NCI-H2171 treated with DMSO at 0.1 percent for 48 hours (cell line): ENCODE measurements around the gene FLYWCH2.
A peak's percentile ranks its signal among the peaks of the same experiment; 100 is the strongest.
"Not testable (repeated sequence)": the region's sequence is repeated elsewhere in the genome, so short reads cannot be mapped to it uniquely, and the experiment has no call there.

Experiments
- DNase-seq: peaks from one replicate; lab custom pipeline; 2025; lab: John Stamatoyannopoulos, UW

The FLYWCH2 gene

GRCh38 chr16:2914233-2914632 is 31.2 kb downstream of the FLYWCH2 start:
- DNase-seq = no peak

DNA sequence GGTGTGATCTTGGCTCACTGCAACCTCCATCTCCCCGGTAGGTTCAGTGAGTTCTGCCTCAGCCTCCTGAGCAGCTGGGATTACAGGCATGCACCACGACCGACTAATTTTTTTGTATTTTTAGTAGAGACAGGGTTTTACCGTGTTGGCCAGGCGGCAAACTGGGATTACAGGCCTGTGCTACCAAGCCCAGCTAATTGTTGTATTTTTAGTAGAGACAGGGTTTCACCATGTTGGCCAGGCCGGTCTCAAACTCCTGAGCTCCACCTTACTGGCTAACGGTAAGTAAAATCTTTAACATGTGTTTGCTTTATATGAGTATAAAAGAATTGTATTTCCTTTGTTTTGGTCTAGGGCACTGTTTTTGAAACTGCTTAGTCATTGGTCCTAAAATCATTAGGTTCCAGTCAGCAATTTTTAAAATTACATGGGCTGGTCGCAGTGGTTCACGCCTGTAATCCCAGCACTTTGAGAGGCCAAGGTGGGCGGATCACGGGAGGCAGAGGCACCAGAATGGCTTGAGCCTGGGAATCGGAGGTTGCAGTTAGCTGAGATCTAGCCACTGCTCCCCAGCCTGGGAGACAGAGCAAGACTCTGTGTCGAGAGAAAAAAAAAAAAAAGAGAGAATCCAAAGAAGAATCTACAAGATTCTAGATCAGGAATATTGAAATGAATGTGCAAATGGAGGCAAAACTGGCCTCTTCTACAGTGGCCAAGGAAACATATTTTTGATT is 32.3 kb downstream of the FLYWCH2 start:
- DNase-seq = no peak

DNA sequence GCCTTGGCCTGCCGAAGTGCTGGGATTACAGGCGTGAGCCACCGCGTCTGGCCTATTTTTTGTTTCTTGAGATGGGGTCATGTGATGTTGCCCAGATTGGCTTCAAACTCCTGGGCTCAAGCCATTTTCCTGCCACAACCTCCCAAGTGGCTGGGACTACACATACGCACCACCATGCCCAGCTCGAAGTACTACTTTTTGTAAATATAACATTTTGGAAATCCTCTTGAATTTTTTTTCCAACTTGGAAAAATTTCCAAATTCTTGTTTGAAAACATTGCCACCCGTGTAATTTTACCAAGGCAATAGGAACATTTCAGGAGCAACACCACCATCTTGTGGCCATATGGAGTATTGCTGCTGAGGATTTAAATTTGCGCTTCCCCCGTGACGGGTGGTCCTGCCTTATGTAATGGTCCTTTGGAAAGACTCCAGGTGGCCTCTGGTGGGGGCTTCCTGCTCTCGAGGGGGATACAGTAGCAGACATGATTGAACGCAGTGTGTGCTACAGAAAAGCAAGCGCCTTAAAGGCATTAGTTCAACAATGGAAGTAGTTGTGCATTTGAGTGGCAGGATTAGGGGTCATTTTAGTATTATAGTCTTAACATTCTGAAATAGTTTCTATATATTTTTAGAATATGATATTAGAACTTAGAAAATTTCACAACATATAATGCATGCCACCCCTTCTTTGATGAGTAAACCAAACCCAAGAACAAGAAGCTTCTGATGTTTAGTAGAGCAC is 36.7 kb downstream of the FLYWCH2 start:
- DNase-seq = peak; percentile 78

DNA sequence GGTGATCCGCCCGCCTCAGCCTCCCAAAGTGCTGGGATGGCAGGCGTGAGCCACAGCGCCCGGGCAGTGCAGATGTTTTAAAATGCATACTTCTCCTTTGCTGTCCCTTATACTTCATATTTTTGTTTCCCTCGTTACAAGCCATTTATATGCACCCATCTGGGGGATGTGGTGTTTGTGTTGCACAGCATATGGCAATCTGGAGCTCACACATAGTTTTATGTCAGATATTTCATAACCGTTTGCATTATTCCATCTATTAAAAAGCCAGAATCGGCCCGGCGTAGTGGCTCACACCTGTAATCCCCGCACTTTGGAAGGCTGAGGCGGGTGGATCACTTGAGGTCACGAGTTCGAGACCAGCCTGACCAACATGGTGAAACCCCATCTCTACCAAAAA is 40.5 kb downstream of the FLYWCH2 start:
- DNase-seq = no peak

GRCh38 chr16:2924901-2925755 is 42.1 kb downstream of the FLYWCH2 start:
- DNase-seq = peak; percentile 41

GRCh38 chr16:2925951-2926649 is 43.1 kb downstream of the FLYWCH2 start:
- no peak for DNase-seq

GRCh38 chr16:2926650-2926999 is 43.6 kb downstream of the FLYWCH2 start:
- DNase-seq = no peak

- peak; percentile 85 for DNase-seq
Measured at GRCh38 chr16:2927010-2927646, 44.1 kb downstream of the FLYWCH2 start.

DNA sequence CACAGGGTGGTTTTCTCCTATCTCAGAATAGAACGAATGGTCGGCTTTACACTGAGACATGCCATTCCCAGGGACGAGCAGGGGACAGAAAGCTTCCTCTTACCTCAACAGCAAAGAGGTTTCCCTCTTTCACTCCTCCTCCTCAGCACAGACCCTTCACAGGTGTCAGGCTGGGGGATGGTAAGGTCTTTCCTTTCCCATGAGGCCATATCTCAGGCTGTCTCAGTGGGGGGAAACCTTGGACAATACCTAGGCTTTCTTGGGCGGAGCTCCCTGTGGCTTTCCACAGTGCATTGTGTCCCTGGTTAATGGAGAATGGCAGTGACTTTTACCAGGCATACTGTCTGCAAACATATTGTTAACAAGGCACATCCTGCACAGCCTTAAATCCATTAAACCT is 45.1 kb downstream of the FLYWCH2 start:
- DNase-seq = not testable (repeated sequence)

GRCh38 chr16:2928796-2929195 is 45.8 kb downstream of the FLYWCH2 start:
- DNase-seq = no peak

DNA sequence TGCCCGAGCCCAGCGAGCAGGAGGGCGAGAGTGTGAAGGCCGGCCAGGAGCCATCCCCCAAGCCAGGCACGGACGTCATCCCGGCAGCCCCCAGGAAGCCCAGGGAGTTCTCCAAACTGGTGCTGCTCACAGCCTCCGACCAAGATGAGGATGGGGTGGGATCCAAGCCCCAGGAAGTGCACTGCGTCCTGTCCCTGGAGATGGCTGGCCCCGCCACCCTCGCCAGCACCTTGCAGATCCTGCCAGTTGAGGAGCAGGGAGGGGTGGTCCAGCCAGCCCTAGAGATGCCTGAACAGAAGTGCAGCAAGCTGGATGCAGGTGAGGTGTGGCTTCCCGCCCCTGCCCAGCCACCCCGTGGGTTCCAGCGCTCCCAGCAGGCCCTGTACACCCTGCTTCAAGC is 46.7 kb downstream of the FLYWCH2 start:
- DNase-seq = no peak

DNA sequence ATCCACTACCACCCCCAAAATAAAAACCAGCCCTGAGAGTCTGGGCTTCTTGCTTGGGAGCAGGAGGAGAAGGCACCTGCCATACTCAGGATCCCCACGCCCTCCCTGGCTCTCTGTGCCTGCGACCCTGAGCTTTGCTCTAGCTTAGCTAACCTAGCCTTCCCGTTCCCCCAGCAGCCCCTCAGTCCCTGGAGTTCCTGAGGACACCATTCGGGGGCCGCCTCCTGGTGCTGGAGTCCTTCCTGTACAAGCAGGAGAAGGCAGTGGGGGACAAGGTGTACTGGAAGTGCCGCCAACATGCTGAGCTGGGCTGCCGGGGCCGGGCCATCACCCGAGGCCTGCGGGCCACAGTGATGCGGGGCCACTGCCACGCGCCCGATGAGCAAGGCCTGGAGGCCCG is 47.2 kb downstream of the FLYWCH2 start:
- DNase-seq = no peak

GRCh38 chr16:2931231-2931914 is 48.4 kb downstream of the FLYWCH2 start:
- not testable (repeated sequence) for DNase-seq

GRCh38 chr16:2933136-2933535 is 50.1 kb downstream of the FLYWCH2 start:
- DNase-seq = no peak

DNA sequence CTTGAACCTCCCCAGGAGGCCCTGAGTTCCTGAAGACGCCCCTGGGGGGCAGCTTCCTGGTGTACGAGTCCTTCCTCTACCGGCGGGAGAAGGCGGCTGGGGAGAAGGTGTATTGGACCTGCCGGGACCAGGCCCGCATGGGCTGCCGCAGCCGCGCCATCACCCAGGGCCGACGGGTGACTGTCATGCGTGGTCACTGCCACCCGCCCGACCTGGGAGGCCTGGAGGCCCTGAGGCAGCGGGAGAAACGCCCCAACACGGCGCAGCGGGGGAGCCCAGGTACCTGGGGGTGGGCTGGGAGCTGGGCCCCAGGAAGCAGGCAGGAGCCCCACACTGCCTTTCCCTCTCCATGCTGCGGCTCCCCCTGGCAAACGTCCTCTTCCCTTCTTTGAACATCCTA is 50.7 kb downstream of the FLYWCH2 start:
- no peak for DNase-seq

- DNase-seq = no peak
Measured at GRCh38 chr16:2934450-2934849, 51.4 kb downstream of the FLYWCH2 start.

DNA sequence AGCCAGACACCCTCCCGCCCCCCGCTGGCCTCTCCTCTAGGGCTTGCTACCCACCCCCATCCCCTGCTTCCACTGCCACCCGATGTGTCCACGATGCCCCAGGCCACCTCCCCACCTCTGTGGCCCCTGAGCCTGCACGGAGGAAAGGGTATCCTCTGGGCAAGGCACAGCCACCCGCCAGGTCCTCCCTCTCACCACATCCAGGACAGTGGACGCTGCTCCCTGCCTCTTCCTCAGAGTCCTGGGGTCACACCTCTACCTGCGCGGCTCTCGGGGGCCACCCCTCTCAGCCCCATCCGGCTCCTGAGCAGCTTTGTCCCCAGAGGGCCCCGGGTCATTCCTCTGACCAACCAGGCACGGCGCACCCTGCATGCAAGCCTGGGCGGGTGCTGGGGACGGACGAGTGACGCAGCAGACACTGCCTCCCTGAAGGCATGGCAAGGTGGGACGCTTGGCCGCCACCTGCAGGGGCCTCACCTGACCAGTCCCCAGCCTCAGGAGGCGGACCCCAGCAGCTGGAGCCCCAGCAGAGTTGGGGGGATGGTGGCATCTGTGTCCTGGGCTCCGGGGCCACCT is 53.5 kb downstream of the FLYWCH2 start:
- no peak for DNase-seq

DNA sequence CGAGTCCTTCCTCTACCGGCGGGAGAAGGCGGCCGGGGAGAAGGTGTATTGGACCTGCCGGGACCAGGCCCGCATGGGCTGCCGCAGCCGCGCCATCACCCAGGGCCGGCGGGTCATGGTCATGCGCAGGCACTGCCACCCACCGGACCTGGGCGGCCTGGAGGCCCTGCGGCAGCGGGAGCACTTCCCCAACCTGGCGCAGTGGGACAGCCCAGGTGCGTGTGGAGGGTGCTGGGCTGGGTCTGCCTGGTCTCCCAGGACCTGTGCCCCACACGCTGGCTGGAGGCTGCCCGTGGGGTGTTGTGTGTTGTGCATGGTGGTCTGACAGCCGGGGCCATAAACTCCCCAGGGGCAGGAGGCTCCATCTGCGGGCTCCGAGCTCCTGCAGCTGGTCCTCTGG is 54.2 kb downstream of the FLYWCH2 start:
- DNase-seq = no peak

DNA sequence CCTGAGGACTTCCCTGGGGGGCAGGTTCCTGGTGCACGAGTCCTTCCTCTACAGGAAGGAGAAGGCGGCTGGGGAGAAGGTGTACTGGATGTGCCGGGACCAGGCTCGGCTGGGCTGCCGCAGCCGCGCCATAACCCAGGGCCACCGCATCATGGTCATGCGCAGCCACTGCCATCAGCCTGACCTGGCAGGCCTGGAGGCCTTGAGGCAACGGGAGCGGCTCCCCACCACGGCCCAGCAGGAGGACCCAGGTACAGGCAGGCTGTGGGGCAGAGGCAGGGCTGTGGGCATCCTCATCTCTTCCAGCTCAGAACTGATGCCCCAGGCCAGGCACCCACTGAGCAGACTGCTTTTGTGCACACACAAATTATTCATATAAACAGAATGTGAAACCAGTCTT is 55.2 kb downstream of the FLYWCH2 start:
- no peak for DNase-seq

DNA sequence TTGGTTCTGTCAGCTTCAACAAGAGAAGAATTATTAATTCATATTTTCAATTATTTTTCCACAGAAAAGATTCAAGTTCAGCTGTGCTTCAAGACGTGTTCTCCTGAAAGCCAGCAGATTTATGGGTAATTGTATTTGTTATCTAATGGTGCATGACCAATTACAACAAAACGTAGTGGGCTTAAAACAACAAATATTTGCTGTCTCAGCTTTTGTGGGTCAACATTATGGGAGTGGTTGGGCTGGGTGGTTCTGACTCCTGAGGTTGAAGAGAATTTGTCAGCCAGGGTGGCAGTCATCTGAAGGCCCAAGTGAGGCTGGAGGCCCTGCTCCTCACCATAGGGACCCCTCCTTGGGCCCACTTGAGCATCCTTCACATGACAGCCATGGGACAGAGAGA is 57.0 kb downstream of the FLYWCH2 start:
- no peak for DNase-seq

- DNase-seq = no peak
Measured at GRCh38 chr16:2942045-2942444, 59.0 kb downstream of the FLYWCH2 start.
